Activated T-cell treated with anti-CD3 and anti-CD28 coated beads, Interleukin-2, amount 50 U/mL, for 48 hours (primary cell): ENCODE data around the gene PCGF3.
"Not testable (repeated sequence)": the region's sequence is repeated elsewhere in the genome, so short reads cannot be mapped to it uniquely, and the experiment has no call there.

Experiments
- DNase-seq, 2 experiments: peaks; one replicate each; pipeline ENCODE4 v3.0.0-alpha.2; 2020

PCGF3 gene

GRCh38 chr4:766152-766515 lies 60.5 kb downstream of the PCGF3 start:
- DNase-seq: no peak

- no peak for DNase-seq
Measured at GRCh38 chr4:766559-767283, 61.1 kb downstream of the PCGF3 start.

DNA sequence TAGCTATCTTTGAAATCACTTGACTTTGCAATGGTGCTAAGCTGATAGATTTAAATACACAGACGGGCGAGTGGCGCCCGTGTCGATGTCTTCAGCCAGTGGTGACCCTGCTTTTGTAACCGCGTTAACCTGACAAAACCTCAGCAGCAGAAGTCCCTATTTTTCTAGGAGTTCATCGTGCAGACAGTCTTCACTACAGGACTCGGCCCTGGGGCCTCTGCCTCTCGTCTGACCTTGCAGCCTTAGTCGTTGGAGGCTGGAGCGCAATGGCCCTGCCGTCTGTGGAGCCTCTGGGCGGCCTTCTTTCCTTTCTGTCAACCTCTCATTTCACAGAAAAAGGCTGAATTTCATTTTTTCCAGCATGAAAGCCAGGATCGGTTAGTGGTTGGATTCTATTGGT lies 62.4 kb downstream of the PCGF3 start:
- DNase-seq: no peak

GRCh38 chr4:768995-769394 lies 63.4 kb downstream of the PCGF3 start:
- DNase-seq: no peak

DNA sequence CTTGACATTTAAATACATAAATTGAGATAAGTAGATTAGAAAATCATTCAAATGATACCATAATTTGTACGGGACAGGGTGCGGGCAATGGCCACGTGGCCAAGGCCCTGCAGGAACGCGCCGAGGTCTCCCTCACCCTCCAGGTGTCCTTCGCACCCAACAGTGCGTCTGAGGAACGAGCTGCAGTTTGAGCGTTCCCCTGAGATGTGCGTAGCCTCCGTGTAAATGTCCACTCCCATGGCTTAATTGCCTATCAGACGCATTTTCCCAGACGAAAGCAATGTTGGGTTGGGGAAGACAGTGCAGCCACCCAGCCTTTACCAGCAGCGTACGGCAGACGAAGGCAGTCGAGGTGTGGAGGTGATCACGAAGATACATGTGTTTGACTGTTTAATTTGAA lies 63.9 kb downstream of the PCGF3 start:
- DNase-seq: no peak

DNA sequence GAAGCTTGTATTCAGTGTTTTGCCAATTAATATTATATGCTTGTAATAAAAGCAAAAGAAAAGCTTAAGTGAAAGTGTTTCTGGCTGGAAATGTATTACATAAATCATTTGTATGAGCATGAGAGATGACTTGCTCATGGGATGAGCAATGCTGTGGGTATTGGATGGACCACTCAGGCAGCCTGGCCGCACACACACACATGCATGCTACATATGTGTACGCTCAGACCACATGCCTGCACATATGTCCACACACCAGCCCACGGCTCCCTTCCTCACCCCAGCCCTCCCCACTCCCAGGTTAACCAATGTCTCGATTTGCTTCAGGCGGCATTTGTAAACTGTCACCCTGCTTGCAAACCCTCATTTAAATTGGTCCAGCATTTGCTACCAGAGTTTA lies 64.4 kb downstream of the PCGF3 start:
- DNase-seq: no peak

- DNase-seq: no peak
Measured at GRCh38 chr4:771464-771863, 65.8 kb downstream of the PCGF3 start.

DNA sequence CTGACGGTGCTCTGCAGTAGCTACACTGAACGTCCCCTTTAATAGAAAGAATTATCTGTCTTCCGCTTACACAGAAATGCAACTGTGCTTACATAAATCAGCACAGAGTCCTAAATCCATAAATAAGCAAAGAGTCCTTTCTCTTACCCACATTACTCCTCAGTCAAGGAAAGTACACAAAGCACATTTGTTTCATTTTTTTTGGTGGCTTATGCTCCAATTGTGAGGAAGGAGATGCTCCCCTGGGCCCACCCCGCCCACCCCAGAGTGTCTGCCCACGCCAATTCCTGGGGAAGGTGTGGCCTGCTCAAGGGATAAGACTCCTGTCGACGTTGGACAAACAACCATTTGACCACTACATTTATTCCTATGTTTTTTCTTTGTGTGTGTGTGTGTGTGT lies 66.5 kb downstream of the PCGF3 start:
- no peak for DNase-seq

GRCh38 chr4:772776-773175 lies 67.1 kb downstream of the PCGF3 start:
- DNase-seq: no peak

DNA sequence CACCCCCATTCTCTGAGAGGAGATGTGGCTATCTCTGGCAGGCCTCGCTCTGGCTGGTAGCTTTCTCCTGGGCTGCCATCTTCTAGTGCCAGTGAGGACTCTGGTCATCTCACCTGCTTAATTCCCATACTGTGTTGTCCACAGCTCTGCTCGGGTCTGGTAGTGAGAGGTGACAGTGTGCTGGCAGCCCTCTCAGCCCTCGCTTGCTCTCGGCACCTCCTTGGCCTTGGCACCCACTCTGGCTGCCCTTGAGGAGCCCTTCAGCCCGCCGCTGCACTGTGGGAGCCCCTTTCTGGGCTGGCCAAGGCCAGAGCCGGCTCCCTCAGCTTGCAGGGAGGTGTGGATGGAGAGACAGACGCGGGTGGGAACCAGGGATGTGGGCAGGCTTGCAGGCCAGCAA lies 67.6 kb downstream of the PCGF3 start:
- no peak for DNase-seq

- DNase-seq: not testable (repeated sequence)
Measured at GRCh38 chr4:774419-775092, 68.9 kb downstream of the PCGF3 start.

GRCh38 chr4:775485-775884 lies 69.9 kb downstream of the PCGF3 start:
- not testable (repeated sequence) for DNase-seq

DNA sequence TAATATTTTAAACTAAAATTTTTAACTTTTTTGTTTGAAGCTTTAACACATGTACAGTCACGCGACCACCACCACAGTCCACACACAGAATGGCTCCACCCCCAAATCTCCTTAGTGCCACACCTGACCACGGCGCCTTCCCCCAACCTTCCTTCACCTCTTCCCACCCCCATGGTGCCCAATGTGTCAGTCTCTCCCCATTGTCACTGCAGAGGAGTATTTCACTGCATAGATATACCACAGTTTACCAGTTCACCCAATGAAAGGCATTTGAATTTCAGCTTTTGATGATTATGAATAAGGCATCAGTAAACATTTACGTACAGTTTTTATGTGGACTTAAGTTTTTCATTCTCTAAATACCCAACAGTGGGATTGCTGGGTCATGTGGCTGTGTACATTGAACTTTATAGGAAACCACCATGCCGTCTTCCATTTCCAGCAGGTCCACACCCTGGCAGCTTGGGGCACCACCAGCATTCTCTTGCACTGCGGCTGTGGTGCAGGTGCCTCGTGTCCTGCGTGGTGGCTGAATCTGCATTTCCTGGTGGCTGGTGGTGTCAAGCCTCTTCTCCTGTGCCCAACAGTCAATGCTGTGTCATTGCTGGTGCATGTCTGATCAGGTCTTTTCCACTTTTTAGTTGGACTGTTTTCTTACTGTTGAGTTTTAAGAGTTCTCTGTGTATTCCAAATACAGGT lies 71.3 kb downstream of the PCGF3 start:
- no peak for DNase-seq

GRCh38 chr4:777520-778262 lies 72.1 kb downstream of the PCGF3 start:
- DNase-seq: no peak

DNA sequence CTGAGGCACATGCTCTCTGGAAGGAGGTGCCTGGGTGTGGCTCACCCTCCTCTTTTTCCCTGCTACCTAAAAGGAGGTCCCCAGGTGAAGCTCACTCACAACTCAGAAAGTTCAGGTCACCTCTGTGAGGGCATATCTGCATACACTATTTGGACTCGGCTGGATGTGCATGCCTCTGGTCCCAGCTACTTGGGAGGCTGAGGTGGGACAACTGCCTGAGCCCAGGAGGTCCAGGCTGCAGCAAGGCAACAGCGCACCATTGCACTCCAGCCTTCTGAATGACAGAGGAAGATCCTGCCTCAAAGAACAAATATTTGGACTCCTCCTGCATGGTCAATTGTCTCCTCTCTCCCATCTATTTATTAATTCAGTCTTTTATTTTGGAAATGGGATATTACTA lies 73.9 kb downstream of the PCGF3 start:
- DNase-seq: no peak

- DNase-seq: not testable (repeated sequence)
Measured at GRCh38 chr4:780255-780654, 74.6 kb downstream of the PCGF3 start.

GRCh38 chr4:780716-781492 lies 75.3 kb downstream of the PCGF3 start:
- no peak for DNase-seq

GRCh38 chr4:781493-782216 lies 76.0 kb downstream of the PCGF3 start:
- peak; percentile 99 to 100 for DNase-seq

DNA sequence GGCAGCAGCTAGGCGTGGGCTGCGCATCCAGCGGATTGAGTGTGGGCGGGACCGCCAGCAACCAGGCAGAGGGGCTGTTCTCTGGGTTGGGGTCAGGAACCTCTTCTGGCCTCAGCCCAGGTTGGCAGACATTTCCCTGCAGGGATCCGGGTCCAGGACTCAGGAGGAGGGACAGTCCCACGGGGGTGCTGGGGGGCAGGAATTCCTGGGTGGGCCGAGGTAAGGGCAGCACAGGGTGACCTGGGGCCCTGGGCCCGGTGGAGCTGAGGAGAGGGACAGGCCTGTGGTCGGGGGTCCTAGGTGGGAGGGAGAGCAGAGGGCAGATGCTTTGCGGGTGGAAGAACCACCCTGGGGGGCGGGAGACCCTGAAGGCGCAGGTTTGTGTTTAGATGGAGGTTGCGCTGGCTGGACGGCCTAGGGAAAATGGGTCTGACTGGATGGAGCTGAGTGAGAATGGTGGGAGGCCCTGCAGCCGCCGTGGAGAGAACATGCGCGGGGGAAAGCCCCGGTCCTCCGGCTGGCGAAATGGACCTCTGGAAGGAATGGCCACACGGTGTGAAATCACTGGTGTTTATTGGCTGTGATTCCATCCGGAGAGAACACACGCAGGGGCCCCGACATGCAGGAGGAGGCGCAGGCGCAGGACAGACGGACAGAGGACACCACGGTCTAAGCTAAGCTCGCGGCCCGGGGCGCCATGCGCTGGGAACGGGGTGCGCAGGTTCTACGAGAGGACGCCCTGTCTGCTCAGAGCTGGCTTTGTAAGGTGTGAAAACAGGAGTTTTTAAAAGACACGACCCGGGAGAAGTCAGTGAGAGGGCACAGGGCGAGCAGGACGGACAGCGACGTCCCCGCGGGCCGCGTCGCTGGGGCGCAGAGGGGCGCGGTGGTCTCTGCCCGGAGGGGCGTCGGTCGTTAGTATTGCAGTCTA lies 79.0 kb downstream of the PCGF3 start:
- DNase-seq: no peak

GRCh38 chr4:785332-786073 lies 79.9 kb downstream of the PCGF3 start:
- DNase-seq: no peak
